Measurements from ENCODE around the gene DBNL.

DBNL gene

GRCh38 chr7:44061645-44062179 is 17.2 kb downstream of the DBNL start:
- DNase-seq: no peak

GRCh38 chr7:44062180-44062902 is 17.8 kb downstream of the DBNL start:
- no peak for DNase-seq

GRCh38 chr7:44062903-44063295 is 18.4 kb downstream of the DBNL start:
- DNase-seq: no peak

- no peak for DNase-seq
Observed at GRCh38 chr7:44063547-44063893, 19.0 kb downstream of the DBNL start.

GRCh38 chr7:44063894-44064651 is 19.6 kb downstream of the DBNL start:
- DNase-seq: no peak

- DNase-seq: peak in 2 of 51 donors; percentile 24 to 50
Observed at GRCh38 chr7:44064791-44065430, 20.4 kb downstream of the DBNL start.

GRCh38 chr7:44065431-44066110 is 21.1 kb downstream of the DBNL start, which contains the start of gene PGAM2:
TSS of gene PGAM2 (minus strand) at chr7:44065567. CDS start at chr7:44065529, 38 bp downstream.
- DNase-seq: peak in 36 of 51 donors; percentile 17 to 83 (median 63)

- DNase-seq: no peak
Observed at GRCh38 chr7:44066111-44066460, 21.6 kb downstream of the DBNL start.

- no peak for DNase-seq
Observed at GRCh38 chr7:44066494-44067063, 22.1 kb downstream of the DBNL start.

- DNase-seq: no peak
Observed at GRCh38 chr7:44067064-44067951, 22.8 kb downstream of the DBNL start.

GRCh38 chr7:44068054-44068453 is 23.6 kb downstream of the DBNL start:
- no peak for DNase-seq

- no peak for DNase-seq
Observed at GRCh38 chr7:44071726-44072363, 27.3 kb downstream of the DBNL start.

- peak in 33 of 51 donors; percentile 9 to 68 (median 43) for DNase-seq
Observed at GRCh38 chr7:44072364-44073231, 28.1 kb downstream of the DBNL start.

GRCh38 chr7:44073664-44074348 is 29.3 kb downstream of the DBNL start:
- DNase-seq: peak in 46 of 51 donors; percentile 16 to 86 (median 62)

GRCh38 chr7:44074349-44074695 is 29.8 kb downstream of the DBNL start:
- no peak for DNase-seq

GRCh38 chr7:44075296-44076075 is 31.0 kb downstream of the DBNL start:
- DNase-seq: no peak

All from hypothalamus (tissue), 51 donors.